ENCODE measurements around the gene FAM107B. TPM values are rescaled to one million over a fixed set of nuclear protein-coding genes. Genes with fewer than 3 reads are reported as not detected.
A peak's percentile ranks its signal among the peaks of the same experiment; 100 is the strongest.

FAM107B gene
- total RNA-seq, 1 experiment from 2014 or later: 24.5 TPM

GRCh38 chr10:14554491-14555205 is 220.0 kb downstream of the FAM107B start:
- H3T11ph ChIP-seq (ENCODE audit: low read length): no peak overlapping the region
- no peak overlapping the region for H2AK5ac ChIP-seq (ENCODE audit: insufficient read length, low read length)
- TF ChIP-seq, protein P1, sequence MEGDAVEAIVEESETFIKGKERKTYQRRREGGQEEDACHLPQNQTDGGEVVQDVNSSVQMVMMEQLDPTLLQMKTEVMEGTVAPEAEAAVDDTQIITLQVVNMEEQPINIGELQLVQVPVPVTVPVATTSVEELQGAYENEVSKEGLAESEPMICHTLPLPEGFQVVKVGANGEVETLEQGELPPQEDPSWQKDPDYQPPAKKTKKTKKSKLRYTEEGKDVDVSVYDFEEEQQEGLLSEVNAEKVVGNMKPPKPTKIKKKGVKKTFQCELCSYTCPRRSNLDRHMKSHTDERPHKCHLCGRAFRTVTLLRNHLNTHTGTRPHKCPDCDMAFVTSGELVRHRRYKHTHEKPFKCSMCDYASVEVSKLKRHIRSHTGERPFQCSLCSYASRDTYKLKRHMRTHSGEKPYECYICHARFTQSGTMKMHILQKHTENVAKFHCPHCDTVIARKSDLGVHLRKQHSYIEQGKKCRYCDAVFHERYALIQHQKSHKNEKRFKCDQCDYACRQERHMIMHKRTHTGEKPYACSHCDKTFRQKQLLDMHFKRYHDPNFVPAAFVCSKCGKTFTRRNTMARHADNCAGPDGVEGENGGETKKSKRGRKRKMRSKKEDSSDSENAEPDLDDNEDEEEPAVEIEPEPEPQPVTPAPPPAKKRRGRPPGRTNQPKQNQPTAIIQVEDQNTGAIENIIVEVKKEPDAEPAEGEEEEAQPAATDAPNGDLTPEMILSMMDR (conservative IDR thresholded peaks at IDR 0.05): no peak
- no peaks in the 10 kb centered on the region for H3K9me3 ChIP-seq (ENCODE audit: control insufficient read depth, low read depth, low read length)
- Mint-ChIP-seq H3K4me3 (no peak overlapping the region), H3K4me1 (peaks cover 31 to 48% of the 10 kb centered on the region in 2 experiments), H3K27ac (peak overlapping the region in 2 of 3 experiments; percentile 25 to 32; a peak in 1 of 7 replicates), H3K9me3 (no peaks in the 10 kb centered on the region), H3K27me3 (ENCODE audit: low read depth) (no peaks in the 10 kb centered on the region; the same call in 1 of the 2 replicates), H3K36me3 (ENCODE audit: insufficient read depth in 1 of 3, low read depth in 3 of 3) (no peaks in the 10 kb centered on the region; a peak in 1 of 7 replicates)
- no peak overlapping the region for H2BK20ac ChIP-seq (ENCODE audit: low read depth, low read length, poor library complexity, severe bottlenecking)
- no peak overlapping the region for H4K8ac ChIP-seq (replicated peaks; ENCODE audit: insufficient read length, low read depth, low read length)
- no peak overlapping the region for H2BK120ac ChIP-seq (ENCODE audit: low read depth, low read length, poor library complexity, severe bottlenecking)
- H3K79me1 ChIP-seq (ENCODE audit: insufficient read depth, low read depth, low read length, poor library complexity, severe bottlenecking): peaks cover 4% of the 10 kb centered on the region
- H3K14ac ChIP-seq (ENCODE audit: insufficient read depth, low read length): no peak overlapping the region
- H4K91ac ChIP-seq (ENCODE audit: insufficient read length, low read depth, low read length): no peak overlapping the region
- WGBS (ENCODE audit: extremely low coverage, insufficient read length, low lambda C conversion rate): no CpG with 5 or more reads among the region's 3 CpGs
- no peak overlapping the region for H2BK5ac ChIP-seq (ENCODE audit: insufficient read length, low read length)
- H3K23ac ChIP-seq (ENCODE audit: insufficient read length, low read depth, low read length): no peak overlapping the region
- no peak overlapping the region for H3K9ac ChIP-seq (ENCODE audit: extremely low read depth, insufficient read length, low read length)
- H3K27ac ChIP-seq (ENCODE audit: insufficient read length, low read depth, low read length): no peak overlapping the region
- H4K20me1 ChIP-seq (ENCODE audit: control insufficient read depth, insufficient read depth, insufficient read length): no peaks in the 10 kb centered on the region
- H3K56ac ChIP-seq (ENCODE audit: insufficient read length, low read depth, low read length): no peak overlapping the region
- H2BK12ac ChIP-seq (ENCODE audit: insufficient read length, low read depth, low read length): no peak overlapping the region
- no peak overlapping the region for H2BK15ac ChIP-seq (ENCODE audit: low read depth, low read length)
- H3K79me2 ChIP-seq (ENCODE audit: insufficient read depth, low read length): peaks cover 3% of the 10 kb centered on the region; the same call in 1 of the 2 replicates
- H3K4me1 ChIP-seq (ENCODE audit: insufficient read depth, low read length): peaks cover 18% of the 10 kb centered on the region; the same call in 1 of the 2 replicates
- no peak overlapping the region for H3K4ac ChIP-seq (ENCODE audit: low read depth, low read length)
- H3K4me2 ChIP-seq (ENCODE audit: insufficient read depth, insufficient read length, low read length): no peak overlapping the region
- no peak overlapping the region for H3K18ac ChIP-seq (ENCODE audit: insufficient read length, low read depth, low read length)
- H3K23me2 ChIP-seq (ENCODE audit: insufficient read length, low read depth, low read length, poor library complexity, severe bottlenecking): no peaks in the 10 kb centered on the region
- H4K5ac ChIP-seq (ENCODE audit: insufficient read length, low read depth, low read length): no peak overlapping the region
- no peaks in the 10 kb centered on the region for H3K27me3 ChIP-seq (ENCODE audit: insufficient read depth, low read length)
- no peak overlapping the region for H2AFZ ChIP-seq (ENCODE audit: low read length)
- no peak for DNase-seq

All from H9 (cell line).